B cell (primary cell): Measurements from ENCODE around the gene LCN9. TPM values are rescaled to one million over a fixed set of nuclear protein-coding genes. Genes with fewer than 3 reads are reported as not detected.

Experiments used
- ATAC-seq: fragments of 200-7000 bp; cut with Tn5 transposase; one replicate; pipeline ENCODE4 v1.10.0; 2021; ENCODE audit warnings: low read depth, mild to moderate bottlenecking, moderate number of reproducible peaks, moderate library complexity
- CTCF ChIA-PET: fragments of 350-600 bp; sonication (Branson Sonifier 250); formaldehyde crosslinking; loops from one replicate; lab custom pipeline; 2021; ENCODE audit warnings: antibody characterized with exemption, inconsistent platforms; lab: Charles Lee
- POLR2A ChIA-PET: fragments of 350-600 bp; sonication (Branson Sonifier 250); formaldehyde crosslinking; loops from one replicate; lab custom pipeline; 2021; ENCODE audit warnings: antibody characterized with exemption; lab: Charles Lee
- DNase-seq: peaks from one replicate; pipeline ENCODE4 v3.0.0; 2013
- H2AFZ ChIP-seq: 2 replicates; pipeline ENCODE4 v1.6.1; 2012; ENCODE audit warnings: mild to moderate bottlenecking, low read depth, low read length; ENCODE audit not compliant: insufficient read depth, poor library complexity, severe bottlenecking
- H3K27ac ChIP-seq, 2 donors: 1 replicate in 1 of 2; 2 replicates in 1 of 2; pipeline ENCODE4 v1.5.1; 2012 to 2013; ENCODE audit warnings: low read length in 2 of 2, mild to moderate bottlenecking in 2 of 2, moderate library complexity in 1 of 2
- H3K27me3 ChIP-seq, 4 experiments: fragments of 200-600 bp in 1 of 4; sonication (generic) in 1 of 4; replicated peaks in 1 of 4; 1 replicate in 2 of 4; 2 replicates in 2 of 4; pipeline versions ENCODE4 v1.6.1 to v1.7.0; 2013 to 2016; ENCODE audit warnings: low read length in 3 of 4, mild to moderate bottlenecking in 2 of 4, mixed read lengths in 1 of 4, moderate library complexity in 1 of 4; ENCODE audit not compliant: insufficient read depth in 4 of 4, control insufficient read depth in 3 of 4; ENCODE audit errors: control extremely low read depth in 1 of 4
- H3K36me3 ChIP-seq, 2 experiments: replicated peaks in 1 of 2; 1 replicate in 1 of 2; 2 replicates in 1 of 2; pipeline versions ENCODE4 v1.6.1 to v1.7.1; 2013; ENCODE audit warnings: low read length in 1 of 2; ENCODE audit not compliant: insufficient read depth in 2 of 2, control insufficient read depth in 1 of 2; ENCODE audit errors: control extremely low read depth in 1 of 2, extremely low read depth in 1 of 2
- H3K4me1 ChIP-seq, 2 donors: fragments of 200-600 bp in 1 of 2; sonication (generic) in 1 of 2; 1 replicate in 1 of 2; 2 replicates in 1 of 2; pipeline versions ENCODE4 v1.5.1 to v1.6.1; 2013 to 2017; ENCODE audit warnings: low read length in 2 of 2; ENCODE audit not compliant: control insufficient read depth in 2 of 2, insufficient read depth in 2 of 2
- H3K4me2 ChIP-seq: replicated peaks from 2 replicates; pipeline ENCODE3; 2012; ENCODE audit warnings: mild to moderate bottlenecking, low read depth, low read length; ENCODE audit not compliant: poor library complexity, severe bottlenecking
- H3K4me3 ChIP-seq, 5 experiments: fragments of 200-600 bp in 1 of 5; sonication (generic) in 1 of 5; 1 replicate in 3 of 5; 2 replicates in 2 of 5; pipeline versions ENCODE4 v1.5.1 to v1.7.0; 2011 to 2016; ENCODE audit warnings: low read length in 4 of 5, mild to moderate bottlenecking in 4 of 5, low read depth in 2 of 5, control low read depth in 1 of 5, moderate library complexity in 1 of 5; ENCODE audit not compliant: insufficient read depth in 1 of 5; ENCODE audit errors: control extremely low read depth in 1 of 5, extremely low read depth in 1 of 5
- H3K79me2 ChIP-seq: fragments of 200-600 bp; sonication (generic); one replicate; pipeline ENCODE4 v1.6.0; 2016; ENCODE audit warnings: low read length; ENCODE audit not compliant: control insufficient read depth, insufficient read depth
- H3K9ac ChIP-seq: fragments of 200-600 bp; sonication (generic); 2 replicates; pipeline ENCODE4 v1.6.1; 2017; ENCODE audit warnings: mild to moderate bottlenecking, low read length, moderate library complexity
- H3K9me3 ChIP-seq, 3 donors: one replicate each; pipeline versions ENCODE4 v1.6.1 to v1.7.1; 2013; ENCODE audit warnings: low read length in 2 of 3; ENCODE audit not compliant: control insufficient read depth in 2 of 3, insufficient read depth in 1 of 3; ENCODE audit errors: control extremely low read depth in 1 of 3
- H4K20me1 ChIP-seq: 2 replicates; pipeline ENCODE4 v1.6.0; 2012; ENCODE audit warnings: mild to moderate bottlenecking, low read length; ENCODE audit not compliant: insufficient read depth, control insufficient read depth, poor library complexity, severe bottlenecking
- H3K27ac Mint-ChIP-seq: one replicate; pipeline ENCODE4 v1.8.0; 2021; ENCODE audit warnings: mixed read lengths
- H3K27me3 Mint-ChIP-seq: one replicate; pipeline ENCODE4 v1.8.0; 2021; ENCODE audit warnings: mixed read lengths
- H3K4me1 Mint-ChIP-seq: one replicate; pipeline ENCODE4 v1.8.0; 2021; ENCODE audit warnings: mixed read lengths
- H3K4me3 Mint-ChIP-seq: one replicate; pipeline ENCODE4 v1.8.0; 2021; ENCODE audit warnings: mixed read lengths
- H3K9me3 Mint-ChIP-seq: one replicate; pipeline ENCODE4 v1.8.0; 2022; ENCODE audit warnings: mixed read lengths; ENCODE audit not compliant: insufficient read depth
- CTCF ChIP-seq: fragments of 200-600 bp; IDR thresholded peaks from one replicate; pipeline ENCODE4 v1.8.0; 2022; ENCODE audit warnings: antibody characterized with exemption, mild to moderate bottlenecking
- EZH2 ChIP-seq: IDR thresholded peaks from 2 replicates; pipeline ENCODE4 v1.6.1; 2012; ENCODE audit warnings: borderline replicate concordance, low read depth, mild to moderate bottlenecking, moderate library complexity, low read length; ENCODE audit not compliant: insufficient read depth, poor library complexity, severe bottlenecking
- WGBS: methylation state at CpG from one replicate; pipeline ENCODE4 v1.1.5; 2013; ENCODE audit warnings: missing lambda C conversion rate; ENCODE audit not compliant: insufficient coverage; 5-methylcytosine and 5-hydroxymethylcytosine counted together
- intact Hi-C: fragments of 100-400 bp; cut with micrococcal nuclease; formaldehyde crosslinking; loops from one replicate; pipeline ENCODE4 v1.10.0; 2022
- polyA plus RNA-seq: library from polyadenylated mRNA; depleted of rRNA; stranded (reverse); fragments of >200 nt; gene quantifications from 2 replicates; pipeline ENCODE4 v1.2.3, GENCODE V29; 2012
- total RNA-seq, 2 donors: library from RNA; stranded (reverse); fragments of 120-200 nt in 1 of 2; gene quantifications; 1 replicate in 1 of 2; 2 replicates in 1 of 2; pipeline versions ENCODE4 v1.2.3 to v1.2.4, GENCODE V29; 2013 to 2022

Gene LCN9
- total and polyA plus RNA-seq, 2 donors (not counting 1 experiment from before 2014, with no cell fraction given): not detected

- Histone ChIP-seq H3K4me3 (no peak overlapping the region), H3K9me3 (peaks cover 0 to 4% (median 0%) of the 10 kb centered on the region in 3 donors), H2AFZ (no peak overlapping the region), H3K4me1 (no peaks in the 10 kb centered on the region), H3K79me2 (no peaks in the 10 kb centered on the region), H3K36me3 (no peaks in the 10 kb centered on the region), H3K4me2 (no peak overlapping the region), H3K9ac (no peak overlapping the region), H4K20me1 (no peaks in the 10 kb centered on the region), H3K27me3 (no peaks in the 10 kb centered on the region), H3K27ac (no peak overlapping the region)
- H3K27ac Mint-ChIP-seq: no peak overlapping the region
- intact Hi-C loops: no loop called here
- ATAC-seq (no peak), DNase-seq (no peak)
- no peak for TF ChIP-seq CTCF
- WGBS: 87% methylated on average over 12 of the region's 12 CpGs
- H3K4me3 Mint-ChIP-seq: no peak overlapping the region
- ChIA-PET POLR2A (no interaction called here), CTCF (no interaction called here)
- no peaks in the 10 kb centered on the region for H3K9me3 Mint-ChIP-seq
- no peaks in the 10 kb centered on the region for H3K4me1 Mint-ChIP-seq
- H3K27me3 Mint-ChIP-seq: no peaks in the 10 kb centered on the region
These were observed 748 bp downstream of the LCN9 start for GRCh38 chr9:135663857-135664256.

GRCh38 chr9:135664266-135664665 lies 1.2 kb downstream of the LCN9 start:
- ChIA-PET POLR2A (no interaction called here), CTCF (no interaction called here)
- Histone ChIP-seq H3K79me2 (no peaks in the 10 kb centered on the region), H3K4me2 (no peak overlapping the region), H3K36me3 (no peaks in the 10 kb centered on the region), H3K4me1 (no peaks in the 10 kb centered on the region), H3K9ac (no peak overlapping the region), H3K27me3 (no peaks in the 10 kb centered on the region), H3K4me3 (no peak overlapping the region), H2AFZ (no peak overlapping the region), H3K9me3 (peaks cover 0 to 7% (median 0%) of the 10 kb centered on the region in 3 donors), H3K27ac (no peak overlapping the region), H4K20me1 (no peaks in the 10 kb centered on the region)
- DNase-seq: no peak
- WGBS: 92% methylated on average over 10 of the region's 10 CpGs
- Mint-ChIP-seq H3K9me3 (peaks cover 3% of the 10 kb centered on the region), H3K4me3 (no peak overlapping the region), H3K4me1 (no peaks in the 10 kb centered on the region), H3K27me3 (no peaks in the 10 kb centered on the region), H3K27ac (no peak overlapping the region)
- intact Hi-C loops: no loop called here
- no peak for TF ChIP-seq EZH2
- no peak for TF ChIP-seq CTCF
- ATAC-seq: no peak
